Measurements from ENCODE around the gene RACK1.
"Not testable (repeated sequence)": the region's sequence is repeated elsewhere in the genome, so short reads cannot be mapped to it uniquely, and the experiment has no call there.

The RACK1 gene

DNA sequence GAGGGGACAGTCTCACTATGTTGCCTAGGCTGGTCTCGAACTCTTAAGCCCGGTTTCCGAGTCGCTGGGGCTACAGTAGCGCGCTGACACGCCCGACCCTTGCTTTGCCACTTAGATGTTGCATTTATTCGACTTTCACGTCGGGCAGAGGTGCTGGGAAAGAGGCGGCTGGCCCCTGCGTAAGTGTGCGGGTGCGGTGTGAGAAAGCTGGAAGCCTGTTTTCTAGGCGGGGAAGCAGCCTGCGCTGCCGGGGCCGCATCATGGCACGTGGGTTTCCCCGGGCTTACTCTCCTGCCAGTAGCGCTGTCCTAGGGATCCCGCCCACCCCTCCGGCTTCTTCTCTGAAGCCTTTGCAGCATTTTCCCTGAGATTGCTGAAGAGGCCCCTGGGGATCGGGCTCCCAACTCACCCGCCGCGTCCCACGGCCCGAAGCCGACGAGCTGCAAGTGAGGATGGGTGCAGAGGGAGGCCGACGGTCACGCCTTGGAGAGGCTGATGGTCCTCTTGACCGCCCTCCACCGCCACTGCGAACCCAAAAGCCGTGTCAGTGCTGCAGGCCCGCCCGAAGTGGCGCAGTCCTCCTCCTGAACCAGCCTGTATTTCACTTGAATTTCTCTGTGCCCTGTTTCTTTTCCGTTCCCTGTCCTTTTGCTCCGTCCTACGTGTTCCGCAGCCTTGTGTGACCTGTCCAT, 26.4 kb downstream of the RACK1 start:
- Histone ChIP-seq H3F3A (ENCODE audit: insufficient read depth, low read length) (0 out of 2 replicates have a peak, but pooled peaks cover 12% of the 10 kb centered on the region), H3K9me2 (ENCODE audit: low read depth, low read length) (no peaks in the 10 kb centered on the region), H3K9me3 (ENCODE audit: low read length) (no peaks in the 10 kb centered on the region), H4K20me1 (ENCODE audit: insufficient read depth, low read length) (no peaks in the 10 kb centered on the region), H2AFZ (ENCODE audit: low read length) (no peak overlapping the region), H3K27ac (ENCODE audit: low read depth, low read length, poor library complexity, severe bottlenecking) (peak overlapping the region; percentile 68), H3K9ac (ENCODE audit: low read length) (peak overlapping the region; percentile 50; the same call in 1 of the 2 replicates), H3K36me3 (ENCODE audit: insufficient read depth, low read length) (no peaks in the 10 kb centered on the region), H3K4me2 (ENCODE audit: low read length) (peak overlapping the region; percentile 85), H3K4me1 (ENCODE audit: insufficient read depth, low read length, severe bottlenecking) (peaks cover 32% of the 10 kb centered on the region), H3K4me3 (ENCODE audit: low read depth, low read length, poor library complexity, severe bottlenecking) (peak overlapping the region; percentile 64), H3K27me3 (ENCODE audit: insufficient read depth, low read length) (no peaks in the 10 kb centered on the region), H3K79me2 (ENCODE audit: insufficient read depth, low read length) (no peaks in the 10 kb centered on the region)
- TF ChIP-seq EZH2 (IDR thresholded peaks at IDR 0.05; ENCODE audit: borderline replicate concordance, low read length), result no peak
- TF ChIP-seq, protein P1, sequence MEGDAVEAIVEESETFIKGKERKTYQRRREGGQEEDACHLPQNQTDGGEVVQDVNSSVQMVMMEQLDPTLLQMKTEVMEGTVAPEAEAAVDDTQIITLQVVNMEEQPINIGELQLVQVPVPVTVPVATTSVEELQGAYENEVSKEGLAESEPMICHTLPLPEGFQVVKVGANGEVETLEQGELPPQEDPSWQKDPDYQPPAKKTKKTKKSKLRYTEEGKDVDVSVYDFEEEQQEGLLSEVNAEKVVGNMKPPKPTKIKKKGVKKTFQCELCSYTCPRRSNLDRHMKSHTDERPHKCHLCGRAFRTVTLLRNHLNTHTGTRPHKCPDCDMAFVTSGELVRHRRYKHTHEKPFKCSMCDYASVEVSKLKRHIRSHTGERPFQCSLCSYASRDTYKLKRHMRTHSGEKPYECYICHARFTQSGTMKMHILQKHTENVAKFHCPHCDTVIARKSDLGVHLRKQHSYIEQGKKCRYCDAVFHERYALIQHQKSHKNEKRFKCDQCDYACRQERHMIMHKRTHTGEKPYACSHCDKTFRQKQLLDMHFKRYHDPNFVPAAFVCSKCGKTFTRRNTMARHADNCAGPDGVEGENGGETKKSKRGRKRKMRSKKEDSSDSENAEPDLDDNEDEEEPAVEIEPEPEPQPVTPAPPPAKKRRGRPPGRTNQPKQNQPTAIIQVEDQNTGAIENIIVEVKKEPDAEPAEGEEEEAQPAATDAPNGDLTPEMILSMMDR (IDR thresholded peaks at IDR 0.05; ENCODE audit: low read length), result peak; percentile 40; the same call in 1 of the 2 replicates

DNA sequence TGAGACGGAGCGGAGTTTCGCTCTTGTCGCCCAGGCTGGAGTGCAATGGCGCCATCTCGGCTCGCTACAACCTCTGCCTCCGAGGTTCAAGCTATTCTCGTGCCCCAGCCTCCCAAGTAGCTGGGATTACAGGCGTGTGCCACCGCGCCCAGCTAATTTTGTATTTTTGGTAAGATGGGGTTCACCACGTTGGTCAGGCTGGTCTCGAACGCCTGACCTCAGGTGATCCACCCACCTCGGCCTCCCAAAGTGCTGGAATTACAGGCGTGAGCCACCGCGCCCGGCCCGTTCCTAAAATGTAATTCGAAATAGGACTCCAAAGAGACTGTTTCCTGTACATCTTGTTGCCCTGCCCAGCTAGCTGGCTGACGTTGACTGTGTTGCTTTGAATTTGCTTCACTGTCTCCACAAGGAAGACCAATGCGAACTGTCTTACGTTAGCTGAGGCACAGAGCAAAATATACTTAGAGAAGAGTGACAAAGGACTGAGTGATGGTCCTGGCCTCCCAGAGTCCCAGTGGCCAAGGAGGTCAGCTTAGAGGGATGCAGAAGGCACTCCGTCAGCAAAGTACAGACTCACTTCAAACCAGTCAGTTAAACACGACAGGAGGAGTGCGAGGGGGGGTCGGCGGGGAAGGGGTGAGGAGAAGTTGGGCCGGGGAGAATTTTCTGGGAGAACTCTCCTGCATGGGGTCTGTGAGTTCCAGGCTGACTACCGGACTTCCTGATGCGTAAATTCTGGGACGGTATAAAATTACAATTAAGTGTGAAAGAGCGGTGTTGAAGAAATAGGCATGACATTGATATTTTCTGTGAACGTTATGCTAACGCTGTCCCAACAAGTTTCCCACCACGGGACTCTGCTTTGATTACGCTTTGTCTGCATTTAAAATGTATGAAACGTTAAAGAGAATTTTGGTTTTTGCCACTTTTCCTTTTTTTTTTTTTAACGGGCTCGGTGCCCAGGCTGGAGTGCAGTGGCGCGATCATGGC, 27.4 kb downstream of the RACK1 start:
- Histone ChIP-seq H3K4me2 (ENCODE audit: low read length) (peak overlapping the region; percentile 76), H3K4me1 (ENCODE audit: insufficient read depth, low read length, severe bottlenecking) (peaks cover 25% of the 10 kb centered on the region), H3K27me3 (ENCODE audit: insufficient read depth, low read length) (no peaks in the 10 kb centered on the region), H3K9me2 (ENCODE audit: low read depth, low read length) (no peaks in the 10 kb centered on the region), H3K9ac (ENCODE audit: low read length) (peak overlapping the region; percentile 56), H4K20me1 (ENCODE audit: insufficient read depth, low read length) (no peaks in the 10 kb centered on the region), H2AFZ (ENCODE audit: low read length) (0 out of 2 replicates have a peak overlapping the region, but pooled peaks have one; percentile 32), H3K36me3 (ENCODE audit: insufficient read depth, low read length) (no peaks in the 10 kb centered on the region), H3K4me3 (ENCODE audit: low read depth, low read length, poor library complexity, severe bottlenecking) (peak overlapping the region; percentile 64), H3K9me3 (ENCODE audit: low read length) (no peaks in the 10 kb centered on the region), H3F3A (ENCODE audit: insufficient read depth, low read length) (0 out of 2 replicates have a peak, but pooled peaks cover 8% of the 10 kb centered on the region), H3K79me2 (ENCODE audit: insufficient read depth, low read length) (no peaks in the 10 kb centered on the region), H3K27ac (ENCODE audit: low read depth, low read length, poor library complexity, severe bottlenecking) (peak overlapping the region; percentile 5)
- TF ChIP-seq, protein P1 (IDR thresholded peaks at IDR 0.05; ENCODE audit: low read length), result no peak
- no peak for TF ChIP-seq EZH2 (IDR thresholded peaks at IDR 0.05; ENCODE audit: borderline replicate concordance, low read length)

DNA sequence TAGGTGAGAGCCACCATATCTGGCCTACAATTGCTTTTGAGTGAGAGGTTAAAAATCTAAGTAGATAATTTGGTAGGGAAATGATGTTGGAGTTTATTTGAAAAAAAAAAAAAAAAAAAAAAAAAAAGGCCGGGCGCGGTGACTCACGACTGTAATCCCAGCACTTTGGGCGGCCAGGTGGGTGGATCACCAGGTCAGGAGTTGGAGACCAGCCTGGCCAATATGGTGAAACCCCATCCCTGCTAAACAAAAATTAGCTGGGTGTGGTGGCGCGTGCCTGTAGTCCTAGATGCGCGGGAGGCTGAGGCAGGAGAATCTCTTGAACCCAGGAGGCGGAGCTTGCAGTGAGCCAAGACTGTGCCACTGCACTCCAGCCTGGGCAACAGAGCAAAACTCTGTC, 29.5 kb downstream of the RACK1 start:
- H3K9ac ChIP-seq (ENCODE audit: low read length); H3K79me2 ChIP-seq (ENCODE audit: insufficient read depth, low read length); H4K20me1 ChIP-seq (ENCODE audit: insufficient read depth, low read length); H3K4me2 ChIP-seq (ENCODE audit: low read length); H3K27me3 ChIP-seq (ENCODE audit: insufficient read depth, low read length); H3F3A ChIP-seq (ENCODE audit: insufficient read depth, low read length); H3K4me3 ChIP-seq (ENCODE audit: low read depth, low read length, poor library complexity, severe bottlenecking); H3K36me3 ChIP-seq (ENCODE audit: insufficient read depth, low read length); H3K9me2 ChIP-seq (ENCODE audit: low read depth, low read length); H3K27ac ChIP-seq (ENCODE audit: low read depth, low read length, poor library complexity, severe bottlenecking); H3K9me3 ChIP-seq (ENCODE audit: low read length); H2AFZ ChIP-seq (ENCODE audit: low read length): not testable (repeated sequence)
- peaks cover 18% of the 10 kb centered on the region for H3K4me1 ChIP-seq (ENCODE audit: insufficient read depth, low read length, severe bottlenecking)

Data from OCI-LY1 (cell line).